OCI-LY3 (cell line): Measurements from ENCODE around the gene FABP1.

Experiments
- CTCF ChIP-seq: fragments of 200-600, 300-600 bp; sonication (generic); IDR thresholded peaks from 2 replicates; pipeline ENCODE4 v1.5.1; 2014; ENCODE audit warnings: antibody characterized with exemption, low read length, low read depth
- EZH2phosphoT487 ChIP-seq: fragments of 200-600 bp; shearing (Covaris generic); IDR thresholded peaks from 2 replicates; pipeline ENCODE4 v1.6.1; 2018; ENCODE audit warnings: antibody characterized with exemption, mixed run types, low read depth

GRCh38 chr2:88122141-88122884, 5.5 kb downstream of the FABP1 start:
- TF ChIP-seq EZH2phosphoT487 (no peak), CTCF (no peak)
